Hepatocyte (in vitro differentiated cells): Measurements from ENCODE around the gene CT47C1. TPM values are rescaled to one million over a fixed set of nuclear protein-coding genes. Genes with fewer than 3 reads are reported as not detected.

ENCODE experiments used
- DNase-seq: peaks from one replicate; pipeline ENCODE4 v3.0.0-alpha.2; 2016; ENCODE audit warnings: low spot score
- H2AFZ ChIP-seq: fragments of 200-600 bp; sonication (generic); 2 replicates; pipeline ENCODE4 v1.6.0; 2016; ENCODE audit warnings: antibody characterized with exemption, mild to moderate bottlenecking
- H3K27ac ChIP-seq: fragments of 200-600 bp; sonication (generic); 2 replicates; pipeline ENCODE4 v1.5.1; 2016; ENCODE audit warnings: mild to moderate bottlenecking
- H3K27me3 ChIP-seq: fragments of 200-600 bp; sonication (generic); 2 replicates; pipeline ENCODE4 v1.6.1; 2016
- H3K36me3 ChIP-seq: fragments of 200-600 bp; sonication (generic); replicated peaks from 2 replicates; pipeline ENCODE4 v1.5.1; 2016; ENCODE audit warnings: low read depth; ENCODE audit not compliant: insufficient read depth
- H3K4me1 ChIP-seq: fragments of 200-600 bp; sonication (generic); 2 replicates; pipeline ENCODE4 v1.5.1; 2016; ENCODE audit warnings: mild to moderate bottlenecking, moderate library complexity; ENCODE audit not compliant: insufficient read depth
- H3K4me2 ChIP-seq: fragments of 200-600 bp; sonication (generic); 2 replicates; pipeline ENCODE4 v1.6.0; 2016
- H3K4me3 ChIP-seq: fragments of 200-600 bp; sonication (generic); 2 replicates; pipeline ENCODE4 v1.5.1; 2016; ENCODE audit warnings: mild to moderate bottlenecking
- H3K79me2 ChIP-seq: fragments of 200-600 bp; sonication (generic); 2 replicates; pipeline ENCODE4 v1.6.0; 2017; ENCODE audit warnings: mild to moderate bottlenecking
- H3K9me2 ChIP-seq: fragments of 200-600 bp; sonication (generic); replicated peaks from 2 replicates; pipeline ENCODE4 v1.6.0; 2017; ENCODE audit warnings: mild to moderate bottlenecking; ENCODE audit not compliant: insufficient read depth
- H3K9me3 ChIP-seq: fragments of 200-600 bp; sonication (generic); 2 replicates; pipeline ENCODE4 v1.5.1; 2016; ENCODE audit warnings: low read depth, mild to moderate bottlenecking
- H4K20me1 ChIP-seq: fragments of 200-600 bp; sonication (generic); 2 replicates; pipeline ENCODE4 v1.6.0; 2016; ENCODE audit warnings: mild to moderate bottlenecking; ENCODE audit not compliant: insufficient read depth, poor library complexity, severe bottlenecking
- CTCF ChIP-seq: fragments of 200-600 bp; sonication (generic); IDR thresholded peaks from 2 replicates; pipeline ENCODE4 v1.5.1; 2016; ENCODE audit warnings: antibody characterized with exemption, mild to moderate bottlenecking; ENCODE audit not compliant: poor library complexity
- EZH2 ChIP-seq: fragments of 200-600 bp; sonication (generic); IDR thresholded peaks from 2 replicates; pipeline ENCODE4 v1.6.1; 2016; ENCODE audit warnings: antibody characterized with exemption, mild to moderate bottlenecking, borderline replicate concordance
- EZH2phosphoT487 ChIP-seq: fragments of 200-600 bp; sonication (generic); IDR thresholded peaks from one replicate; pipeline ENCODE4 v1.6.1; 2018; ENCODE audit warnings: antibody characterized with exemption, mild to moderate bottlenecking, low read depth, moderate library complexity; ENCODE audit not compliant: unreplicated experiment, severe bottlenecking
- WGBS: methylation state at CpG from one replicate; pipeline ENCODE4 v1.1.6; 2016; ENCODE audit warnings: low lambda C conversion rate; ENCODE audit errors: missing lambda C conversion rate; 5-methylcytosine and 5-hydroxymethylcytosine counted together
- polyA plus RNA-seq: library from polyadenylated mRNA; unstranded; fragments of >200 nt; fragmentation: Nextera tagmentation; extraction: Ambion mirVana; gene quantifications from 2 replicates; pipeline ENCODE4 v1.2.1, GENCODE V29; 2016
- total RNA-seq: library from RNA; depleted of rRNA; stranded (reverse); fragments of >200 nt; gene quantifications from 2 replicates; pipeline ENCODE4 v1.2.3, GENCODE V29; 2014

Gene CT47C1
- total and polyA plus RNA-seq, 2 experiments from 2014 or later, result not detected

- Histone ChIP-seq H3K9me2 (no peaks in the 10 kb centered on the region), H2AFZ (no peak overlapping the region), H3K27ac (no peak overlapping the region), H3K27me3 (no peaks in the 10 kb centered on the region), H3K9me3 (no peaks in the 10 kb centered on the region), H3K36me3 (no peaks in the 10 kb centered on the region), H3K4me3 (no peak overlapping the region), H3K79me2 (no peaks in the 10 kb centered on the region), H3K4me2 (no peak overlapping the region), H4K20me1 (no peaks in the 10 kb centered on the region), H3K4me1 (no peaks in the 10 kb centered on the region)
- no peak for DNase-seq
- TF ChIP-seq EZH2phosphoT487, result no peak
- WGBS, result 64% methylated on average over 1 of the region's 2 CpGs
Observed at GRCh38 chrX:119045884-119046283, 26.9 kb upstream of the CT47C1 start.

DNA sequence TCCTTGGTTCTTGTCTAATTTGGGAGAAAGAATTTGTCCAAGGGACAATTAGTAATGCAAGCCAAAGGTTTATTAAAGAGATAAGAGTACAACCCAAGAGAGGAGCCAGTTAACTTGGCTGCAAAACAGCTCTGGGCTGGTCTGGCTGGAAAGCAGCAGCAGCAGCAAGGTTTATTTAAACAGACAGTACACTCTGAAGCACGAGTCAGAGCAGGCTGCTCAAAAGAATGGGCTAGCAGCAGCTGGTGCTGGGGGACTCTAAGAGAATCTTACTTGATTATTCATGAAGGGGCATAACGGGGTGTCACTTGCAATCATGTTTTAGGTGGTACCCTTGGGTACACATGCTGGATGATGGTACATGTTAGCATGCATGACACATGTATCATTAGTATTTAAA, 17.1 kb upstream of the CT47C1 start:
- Histone ChIP-seq H3K27me3 (no peaks in the 10 kb centered on the region), H3K79me2 (no peaks in the 10 kb centered on the region), H4K20me1 (no peaks in the 10 kb centered on the region), H3K9me2 (no peaks in the 10 kb centered on the region), H3K9me3 (no peaks in the 10 kb centered on the region), H3K4me1 (no peaks in the 10 kb centered on the region), H3K27ac (no peak overlapping the region), H3K4me2 (no peak overlapping the region), H3K36me3 (no peaks in the 10 kb centered on the region), H3K4me3 (no peak overlapping the region), H2AFZ (no peak overlapping the region)
- TF ChIP-seq CTCF (no peak), EZH2 (no peak), EZH2phosphoT487 (no peak)
- 47% methylated on average over 2 of the region's 2 CpGs for WGBS
- no peak for DNase-seq

DNA sequence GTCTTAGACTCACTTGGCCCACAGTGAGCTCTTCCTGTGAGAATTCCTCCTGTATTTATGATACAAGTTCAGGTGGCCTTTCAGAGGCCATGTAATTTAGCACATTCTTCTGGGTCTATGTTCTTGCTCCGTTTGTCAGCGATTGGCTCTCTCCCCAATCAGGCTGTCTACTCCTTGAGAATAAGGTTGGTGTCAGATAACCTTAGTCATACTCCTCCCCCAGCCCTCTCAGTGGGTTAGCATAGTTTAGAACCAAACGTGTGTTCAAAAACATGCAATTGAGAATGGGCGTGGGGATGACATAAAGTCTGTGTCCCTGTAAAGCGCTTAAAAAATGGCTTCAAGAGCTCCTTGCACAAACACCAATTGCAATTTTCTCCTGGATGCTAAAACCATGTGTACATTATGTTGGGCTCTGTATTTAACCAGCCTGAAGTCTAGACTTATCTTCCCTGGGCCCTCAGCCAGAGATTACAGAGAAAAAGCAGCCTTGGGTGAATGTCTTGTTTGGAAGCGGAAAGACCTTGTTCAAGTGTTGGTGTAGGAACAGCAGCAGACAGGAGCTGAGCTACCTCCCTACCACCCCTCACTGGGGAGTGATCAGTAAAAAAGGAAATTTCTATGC, 9.9 kb upstream of the CT47C1 start:
- Histone ChIP-seq H3K79me2 (no peaks in the 10 kb centered on the region), H3K9me3 (no peaks in the 10 kb centered on the region), H3K4me3 (no peak overlapping the region), H3K4me2 (no peak overlapping the region), H3K9me2 (no peaks in the 10 kb centered on the region), H3K36me3 (no peaks in the 10 kb centered on the region), H4K20me1 (no peaks in the 10 kb centered on the region), H3K27ac (no peak overlapping the region), H3K27me3 (no peaks in the 10 kb centered on the region), H2AFZ (no peak overlapping the region), H3K4me1 (peaks cover 5% of the 10 kb centered on the region)
- WGBS, result 57% methylated on average over 6 of the region's 6 CpGs
- DNase-seq, result no peak
- TF ChIP-seq EZH2phosphoT487 (no peak), CTCF (no peak), EZH2 (no peak)

GRCh38 chrX:119063428-119063827, 9.4 kb upstream of the CT47C1 start:
- Histone ChIP-seq H3K4me1 (peaks cover 5% of the 10 kb centered on the region), H3K4me2 (no peak overlapping the region), H4K20me1 (no peaks in the 10 kb centered on the region), H3K79me2 (no peaks in the 10 kb centered on the region), H3K9me3 (no peaks in the 10 kb centered on the region), H3K4me3 (no peak overlapping the region), H3K27me3 (no peaks in the 10 kb centered on the region), H2AFZ (no peak overlapping the region), H3K9me2 (no peaks in the 10 kb centered on the region), H3K27ac (no peak overlapping the region), H3K36me3 (no peaks in the 10 kb centered on the region)
- no peak for DNase-seq
- 85% methylated on average over 7 of the region's 7 CpGs for WGBS
- no peak for TF ChIP-seq CTCF
- no peak for TF ChIP-seq EZH2phosphoT487
- no peak for TF ChIP-seq EZH2
